Peyer's patch (tissue), 4 donors: ENCODE measurements around the gene TAGLN3. TPM values are rescaled to one million over a fixed set of nuclear protein-coding genes. Genes with fewer than 3 reads are reported as not detected.

ENCODE experiments used
- DNase-seq, 3 donors: peaks; one replicate each; pipeline ENCODE4 v3.0.0-alpha.2; 2017 to 2019
- H3K27ac ChIP-seq, 4 donors: fragments of 200-600 bp; sonication (generic); one replicate each; pipeline ENCODE4 v1.5.1; 2016 to 2019
- H3K27me3 ChIP-seq, 2 donors: fragments of 200-600 bp; sonication (generic); one replicate each; pipeline ENCODE4 v1.5.1; 2019
- H3K36me3 ChIP-seq, 3 donors: fragments of 200-600 bp; sonication (generic); one replicate each; pipeline ENCODE4 v1.5.1; 2016 to 2019
- H3K4me1 ChIP-seq, 4 donors: fragments of 200-600 bp; sonication (generic); one replicate each; pipeline ENCODE4 v1.5.1; 2016 to 2019
- H3K4me3 ChIP-seq, 4 donors: fragments of 200-600 bp; sonication (generic); 1 replicate in 3 of 4; 2 replicates in 1 of 4; pipeline ENCODE4 v1.5.1; 2016 to 2019; ENCODE audit warnings: mild to moderate bottlenecking in 1 of 4
- H3K9me3 ChIP-seq, 4 donors: fragments of 200-600 bp; sonication (generic); one replicate each; pipeline ENCODE4 v1.5.1; 2016 to 2019; ENCODE audit warnings: mild to moderate bottlenecking in 1 of 4
- CTCF ChIP-seq, 6 experiments: fragments of 450-650 bp in 4 of 6; fragments of 200-600 bp in 2 of 6; sonication (generic) in 1 of 6; IDR thresholded peaks; one replicate each; pipeline ENCODE4 v1.5.1; 2017 to 2019; ENCODE audit warnings: antibody characterized with exemption in 6 of 6, mild to moderate bottlenecking in 3 of 6, moderate library complexity in 1 of 6
- POLR2A ChIP-seq, 2 donors: fragments of 450-650 bp; IDR thresholded peaks; one replicate each; pipeline ENCODE4 v1.5.1; 2017; ENCODE audit warnings: antibody characterized with exemption in 2 of 2, mild to moderate bottlenecking in 2 of 2, moderate library complexity in 2 of 2
- total RNA-seq, 4 donors: library from RNA; depleted of rRNA; stranded (reverse); fragments of >200 nt; gene quantifications; one replicate each; pipeline ENCODE4 v1.1.0, GENCODE V29; 2016

TAGLN3 gene
- total RNA-seq, 4 donors from 2014 or later: 1.1 TPM; not detected in 3

GRCh38 chr3:112043621-112044201, 45.0 kb downstream of the TAGLN3 start:
- no peaks in the 10 kb centered on the region for H3K36me3 ChIP-seq
- peak in 2 of 3 donors; percentile 29 to 57 for DNase-seq
- TF ChIP-seq CTCF (IDR thresholded peaks at IDR 0.05) (peak; percentile 45 to 82 (median 65)), POLR2A (IDR thresholded peaks at IDR 0.05) (no peak)
- H3K27me3 ChIP-seq: no peaks in the 10 kb centered on the region
- no peak overlapping the region for H3K27ac ChIP-seq
- H3K4me3 ChIP-seq: no peak overlapping the region
- no peaks in the 10 kb centered on the region for H3K4me1 ChIP-seq
- H3K9me3 ChIP-seq: no peaks in the 10 kb centered on the region

DNA sequence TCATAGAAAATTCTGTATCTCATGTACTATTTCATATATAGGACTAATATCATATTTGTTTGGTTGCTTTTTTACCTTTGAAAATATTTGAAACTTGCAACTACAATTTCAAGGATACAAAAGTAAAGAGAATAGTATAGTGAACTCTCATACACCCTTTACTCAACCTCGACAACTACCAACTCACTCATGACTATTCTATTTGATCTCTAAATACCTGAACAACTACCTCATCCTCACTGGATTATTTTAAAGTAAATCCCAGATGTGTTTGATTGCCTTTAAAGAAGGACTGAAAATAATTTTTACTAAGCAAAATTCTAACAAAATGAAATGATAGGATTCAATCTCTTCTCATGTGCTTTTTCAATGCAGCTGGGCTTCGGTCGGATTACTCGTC, 47.9 kb downstream of the TAGLN3 start:
- no peak overlapping the region for H3K27ac ChIP-seq
- H3K27me3 ChIP-seq: no peaks in the 10 kb centered on the region
- H3K4me1 ChIP-seq: no peaks in the 10 kb centered on the region
- DNase-seq: no peak
- no peaks in the 10 kb centered on the region for H3K9me3 ChIP-seq
- H3K36me3 ChIP-seq: no peaks in the 10 kb centered on the region
- no peak overlapping the region for H3K4me3 ChIP-seq
- TF ChIP-seq POLR2A (IDR thresholded peaks at IDR 0.05): no peak
- no peak for TF ChIP-seq CTCF (IDR thresholded peaks at IDR 0.05)

DNA sequence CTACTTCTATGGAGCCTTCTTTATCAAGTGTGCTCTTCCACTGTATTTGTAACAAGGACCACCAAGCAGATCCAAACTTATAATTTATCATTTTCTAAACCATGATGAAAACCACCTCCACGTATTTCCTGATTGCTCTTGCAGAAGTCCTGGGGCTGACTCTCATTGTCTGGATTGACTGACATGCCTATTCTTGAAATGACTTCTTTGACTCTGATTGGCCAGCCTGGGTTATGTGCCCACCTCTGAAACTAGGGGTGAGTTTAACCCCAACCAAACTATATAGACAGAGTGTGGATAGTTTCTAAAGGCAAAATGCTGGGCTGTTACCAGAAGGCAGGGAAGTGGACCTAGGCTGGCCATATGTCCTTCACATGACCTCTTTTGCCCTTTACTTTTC, 48.5 kb downstream of the TAGLN3 start:
- H3K27ac ChIP-seq: no peak overlapping the region
- H3K36me3 ChIP-seq: no peaks in the 10 kb centered on the region
- TF ChIP-seq CTCF (IDR thresholded peaks at IDR 0.05): no peak
- no peak for TF ChIP-seq POLR2A (IDR thresholded peaks at IDR 0.05)
- no peak for DNase-seq
- H3K27me3 ChIP-seq: no peaks in the 10 kb centered on the region
- H3K9me3 ChIP-seq: no peaks in the 10 kb centered on the region
- H3K4me1 ChIP-seq: no peaks in the 10 kb centered on the region
- no peak overlapping the region for H3K4me3 ChIP-seq

GRCh38 chr3:112048911-112049310, 50.2 kb downstream of the TAGLN3 start:
- Histone ChIP-seq H3K4me3 (no peak overlapping the region), H3K27me3 (no peaks in the 10 kb centered on the region), H3K4me1 (no peaks in the 10 kb centered on the region), H3K36me3 (no peaks in the 10 kb centered on the region), H3K9me3 (no peaks in the 10 kb centered on the region), H3K27ac (no peak overlapping the region)
- no peak for DNase-seq
- TF ChIP-seq CTCF (IDR thresholded peaks at IDR 0.05) (no peak), POLR2A (IDR thresholded peaks at IDR 0.05) (no peak)

GRCh38 chr3:112053229-112053628, 54.5 kb downstream of the TAGLN3 start:
- no peaks in the 10 kb centered on the region for H3K36me3 ChIP-seq
- H3K4me3 ChIP-seq: no peak overlapping the region
- no peak for TF ChIP-seq POLR2A (IDR thresholded peaks at IDR 0.05)
- no peak for TF ChIP-seq CTCF (IDR thresholded peaks at IDR 0.05)
- no peaks in the 10 kb centered on the region for H3K27me3 ChIP-seq
- no peak overlapping the region for H3K27ac ChIP-seq
- DNase-seq: no peak
- peaks cover 0 to 6% (median 0%) of the 10 kb centered on the region in 4 donors for H3K4me1 ChIP-seq
- H3K9me3 ChIP-seq: no peaks in the 10 kb centered on the region
